Erythroblast (primary cell): ENCODE measurements around the gene PRKCE.

ENCODE experiments used
- GATA1 ChIP-seq: IDR thresholded peaks from 2 replicates; pipeline ENCODE4 v1.6.1; 2011; ENCODE audit warnings: low read depth, mild to moderate bottlenecking, control low read depth, low read length, moderate library complexity
- POLR2A ChIP-seq: IDR thresholded peaks from 2 replicates; pipeline ENCODE4 v1.6.1; 2011; ENCODE audit warnings: mild to moderate bottlenecking, low read length

- no peak for TF ChIP-seq POLR2A
- no peak for TF ChIP-seq GATA1
Observed at GRCh38 chr2:46064396-46064795, 412.9 kb downstream of the PRKCE start.
